ENCODE results near the gene SLC44A2.

DNA sequence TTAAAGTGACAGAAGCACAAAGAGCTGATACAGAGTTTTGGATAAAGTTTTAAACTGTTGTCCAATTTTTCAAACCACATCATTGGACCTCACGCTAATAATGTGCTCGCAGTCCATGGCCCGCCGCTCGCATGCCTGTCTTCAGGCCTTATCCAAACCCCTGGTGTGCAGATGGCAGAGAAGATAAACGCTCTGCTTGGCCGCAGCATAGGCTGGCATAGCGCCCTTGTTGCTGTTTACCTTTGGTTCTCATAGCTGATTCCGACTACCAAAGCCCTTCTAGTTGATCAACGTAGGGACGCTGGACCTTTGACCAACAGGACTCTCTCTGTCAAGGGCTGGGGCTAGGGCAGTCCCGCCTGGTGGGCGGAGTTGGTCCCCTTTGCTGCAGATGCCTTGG, 52.4 kb downstream of the SLC44A2 start:
- TF ChIP-seq POLR2AphosphoS5 (IDR thresholded peaks at IDR 0.05; ENCODE audit: low read length) (peak; percentile 35; the same call in 1 of the 2 replicates), CTCF (IDR thresholded peaks at IDR 0.05 in 2 of 3, conservative IDR thresholded peaks at IDR 0.05 in 1 of 3; ENCODE audit: control insufficient read depth in 2 of 3, extremely low read depth in 1 of 3, insufficient read depth in 1 of 3, low read depth in 3 of 3, low read length in 3 of 3) (no peak), ETV6 (conservative IDR thresholded peaks at IDR 0.05 in 1 of 2, IDR thresholded peaks at IDR 0.05 in 1 of 2; ENCODE audit: borderline replicate concordance in 1 of 2, low read depth in 1 of 2) (no peak), ZNF274 (IDR thresholded peaks at IDR 0.05; ENCODE audit: insufficient read depth, insufficient read length) (no peak), CHD2 (IDR thresholded peaks at IDR 0.05; ENCODE audit: borderline replicate concordance, low read depth, low read length) (no peak), POLR2A (IDR thresholded peaks at IDR 0.05; ENCODE audit: low read depth, low read length) (peak; percentile 34; the same call in 1 of the 2 replicates), FOS (IDR thresholded peaks at IDR 0.05; ENCODE audit: borderline replicate concordance, extremely low read depth, insufficient read length) (no peak), NFIC (IDR thresholded peaks at IDR 0.05; ENCODE audit: low read depth, low read length) (no peak), FOXK2 (IDR thresholded peaks at IDR 0.05) (no peak)
- TF ChIP-seq, protein P1, sequence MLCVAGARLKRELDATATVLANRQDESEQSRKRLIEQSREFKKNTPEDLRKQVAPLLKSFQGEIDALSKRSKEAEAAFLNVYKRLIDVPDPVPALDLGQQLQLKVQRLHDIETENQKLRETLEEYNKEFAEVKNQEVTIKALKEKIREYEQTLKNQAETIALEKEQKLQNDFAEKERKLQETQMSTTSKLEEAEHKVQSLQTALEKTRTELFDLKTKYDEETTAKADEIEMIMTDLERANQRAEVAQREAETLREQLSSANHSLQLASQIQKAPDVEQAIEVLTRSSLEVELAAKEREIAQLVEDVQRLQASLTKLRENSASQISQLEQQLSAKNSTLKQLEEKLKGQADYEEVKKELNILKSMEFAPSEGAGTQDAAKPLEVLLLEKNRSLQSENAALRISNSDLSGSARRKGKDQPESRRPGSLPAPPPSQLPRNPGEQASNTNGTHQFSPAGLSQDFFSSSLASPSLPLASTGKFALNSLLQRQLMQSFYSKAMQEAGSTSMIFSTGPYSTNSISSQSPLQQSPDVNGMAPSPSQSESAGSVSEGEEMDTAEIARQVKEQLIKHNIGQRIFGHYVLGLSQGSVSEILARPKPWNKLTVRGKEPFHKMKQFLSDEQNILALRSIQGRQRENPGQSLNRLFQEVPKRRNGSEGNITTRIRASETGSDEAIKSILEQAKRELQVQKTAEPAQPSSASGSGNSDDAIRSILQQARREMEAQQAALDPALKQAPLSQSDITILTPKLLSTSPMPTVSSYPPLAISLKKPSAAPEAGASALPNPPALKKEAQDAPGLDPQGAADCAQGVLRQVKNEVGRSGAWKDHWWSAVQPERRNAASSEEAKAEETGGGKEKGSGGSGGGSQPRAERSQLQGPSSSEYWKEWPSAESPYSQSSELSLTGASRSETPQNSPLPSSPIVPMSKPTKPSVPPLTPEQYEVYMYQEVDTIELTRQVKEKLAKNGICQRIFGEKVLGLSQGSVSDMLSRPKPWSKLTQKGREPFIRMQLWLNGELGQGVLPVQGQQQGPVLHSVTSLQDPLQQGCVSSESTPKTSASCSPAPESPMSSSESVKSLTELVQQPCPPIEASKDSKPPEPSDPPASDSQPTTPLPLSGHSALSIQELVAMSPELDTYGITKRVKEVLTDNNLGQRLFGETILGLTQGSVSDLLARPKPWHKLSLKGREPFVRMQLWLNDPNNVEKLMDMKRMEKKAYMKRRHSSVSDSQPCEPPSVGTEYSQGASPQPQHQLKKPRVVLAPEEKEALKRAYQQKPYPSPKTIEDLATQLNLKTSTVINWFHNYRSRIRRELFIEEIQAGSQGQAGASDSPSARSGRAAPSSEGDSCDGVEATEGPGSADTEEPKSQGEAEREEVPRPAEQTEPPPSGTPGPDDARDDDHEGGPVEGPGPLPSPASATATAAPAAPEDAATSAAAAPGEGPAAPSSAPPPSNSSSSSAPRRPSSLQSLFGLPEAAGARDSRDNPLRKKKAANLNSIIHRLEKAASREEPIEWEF (IDR thresholded peaks at IDR 0.05; ENCODE audit: insufficient replicate concordance, low read depth, low read length), result no peak
